Bronchial smooth muscle cell (primary cell): ENCODE data around the gene SPATA4. TPM values are rescaled to one million over a fixed set of nuclear protein-coding genes. Genes with fewer than 3 reads are reported as not detected.

Experiments used
- total RNA-seq: library from RNA; depleted of rRNA; stranded (reverse); fragments of >200 nt; gene quantifications from 2 replicates; pipeline ENCODE4 v1.2.1, GENCODE V29; 2014

The SPATA4 gene
- 0.16 TPM in 1 of 2 replicates, not detected in the other for total RNA-seq

GRCh38 chr4:176195184-176195978, at the start of gene SPATA4:
Gene SPATA4, minus strand, starts transcription at chr4:176195585. Its CDS starts 23 bp downstream, at chr4:176195562.

Other genes with a start within 250 kb of the SPATA4 start
- 1.4 and 4.3 TPM in 2 replicates for gene WDR17, start 129.7 kb downstream of the SPATA4 start, total RNA-seq
- 0.26 and 0.47 TPM in 2 replicates for gene ASB5, start 73.6 kb upstream of the SPATA4 start, total RNA-seq
- gene SPCS3, start 124.4 kb upstream of the SPATA4 start, total RNA-seq, result 76.2 and 94.7 TPM in 2 replicates